ENCODE measurements around the gene ELOA. TPM values are rescaled to one million over a fixed set of nuclear protein-coding genes. Genes with fewer than 3 reads are reported as not detected.

The ELOA gene
- polyA plus RNA-seq, 2 of the 4 experiments (the other 2 are of a cell fraction): 16.4 to 18.4 TPM

DNA sequence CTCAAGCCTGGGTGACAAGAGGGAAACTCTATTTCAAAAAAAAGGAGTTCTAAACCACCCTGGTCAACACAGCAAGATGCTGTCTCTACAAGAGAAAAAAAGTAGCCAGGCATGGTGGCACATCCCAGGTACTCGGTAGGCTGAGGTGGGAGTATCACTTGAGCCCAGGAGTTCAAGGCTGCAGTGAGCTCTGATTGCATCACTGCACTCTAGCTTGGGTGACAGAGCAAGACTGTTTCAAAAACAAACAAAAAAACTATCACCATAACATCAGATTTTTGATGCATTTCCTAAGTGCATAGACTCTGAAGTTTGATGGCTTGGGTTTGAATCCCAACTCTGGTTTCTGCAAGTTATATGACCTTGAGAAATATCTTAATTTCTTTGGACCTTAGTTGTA, 9.6 kb downstream of the ELOA start:
- WGBS (ENCODE audit: missing lambda C conversion rate): 90% methylated on average over 1 of the region's 1 CpG

GRCh38 chr1:23756676-23757075, 13.4 kb downstream of the ELOA start:
- ChIA-PET CTCF (interaction anchor here (1.1 kb wide), 1 partner anchor 16 kb away, joined by 3 read pairs; no protein-coding TSS in a partner anchor), POLR2A (no interaction called here)
- DNase-seq (ENCODE audit: low read depth in 1 of 2, low spot score in 1 of 2) (no peak), FAIRE-seq (no peak), ATAC-seq (peak in 1 of 2 experiments; percentile 45; a peak in 1 of 6 replicates)
- Histone ChIP-seq H3K4me2 (no peak overlapping the region), H3K4me3 (no peak overlapping the region), H3K9me3 (no peaks in the 10 kb centered on the region), H3K4me1 (no peaks in the 10 kb centered on the region), H3K27ac (no peak overlapping the region)
- WGBS (ENCODE audit: missing lambda C conversion rate): 100% methylated on average over 1 of the region's 3 CpGs
- TF ChIP-seq FOSB (CRISPR knock-in tag; IDR thresholded peaks at IDR 0.05): no peak
- no peak for TF ChIP-seq FOSL2 (IDR thresholded peaks at IDR 0.05)
- TF ChIP-seq FOSL2 (CRISPR knock-in tag; IDR thresholded peaks at IDR 0.05): 0 out of 2 replicates have a peak, but pooled peaks have one; percentile 8
- TF ChIP-seq KDM1A (IDR thresholded peaks at IDR 0.05; ENCODE audit: low read depth): no peak

More for the DNA sequence above, 9.6 kb downstream of the ELOA start:
- no peak overlapping the region for H3K4me2 ChIP-seq
- ChIA-PET POLR2A (no interaction called here), CTCF (interaction anchor here (1.2 to 2.5 kb wide), 2 partner anchors 117 to 208 kb away, joined by 4 to 7 read pairs; no protein-coding TSS in a partner anchor)
- FAIRE-seq: no peak
- no peak overlapping the region for H3K4me3 ChIP-seq
- no peak overlapping the region for H3K27ac ChIP-seq
- no peak for DNase-seq (ENCODE audit: low read depth in 1 of 2, low spot score in 1 of 2)
- no peaks in the 10 kb centered on the region for H3K9me3 ChIP-seq
- no peak for ATAC-seq
- TF ChIP-seq CEBPB (IDR thresholded peaks at IDR 0.05): no peak
- H3K4me1 ChIP-seq: no peaks in the 10 kb centered on the region

DNA sequence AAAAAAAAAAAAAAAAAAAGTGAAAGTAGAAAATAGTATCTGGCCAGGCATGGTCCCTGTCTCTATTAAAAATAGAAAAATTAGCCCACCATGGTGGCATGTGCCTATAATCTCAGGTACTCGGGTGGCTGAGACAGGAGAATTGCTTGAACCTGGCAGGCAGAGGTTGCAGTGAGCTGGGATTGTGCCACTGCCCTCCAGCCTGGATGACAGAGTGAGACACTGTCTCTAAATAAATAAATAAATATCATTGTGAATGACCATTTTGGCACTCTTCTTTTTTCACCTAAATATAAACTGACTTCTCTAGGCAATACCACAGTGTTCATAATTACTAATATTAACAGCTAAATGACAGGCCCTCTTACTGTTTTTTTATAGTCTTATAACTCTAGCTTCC, 14.5 kb downstream of the ELOA start:
- Histone ChIP-seq H3K4me2 (no peak overlapping the region), H3K27ac (no peak overlapping the region), H3K9me3 (no peaks in the 10 kb centered on the region), H3K4me3 (no peak overlapping the region), H3K4me1 (no peaks in the 10 kb centered on the region)
- WGBS (ENCODE audit: missing lambda C conversion rate): 93% methylated on average over 1 of the region's 1 CpG
- ChIA-PET POLR2A (no interaction called here), CTCF (interaction anchor here (1.1 kb wide), 1 partner anchor 13 kb away, joined by 3 read pairs; no protein-coding TSS in a partner anchor)
- DNase-seq (ENCODE audit: low read depth in 1 of 2, low spot score in 1 of 2) (no peak), FAIRE-seq (no peak), ATAC-seq (no peak)
- TF ChIP-seq JUN (IDR thresholded peaks at IDR 0.05) (no peak), RCOR1 (IDR thresholded peaks at IDR 0.05; ENCODE audit: low read depth, low read length) (no peak), EHMT2 (IDR thresholded peaks at IDR 0.05; ENCODE audit: low read depth) (no peak), FOSL2 (IDR thresholded peaks at IDR 0.05) (no peak), FOSL2 (CRISPR knock-in tag; IDR thresholded peaks at IDR 0.05) (no peak), SREBF2 (IDR thresholded peaks at IDR 0.05) (no peak), ZNF302 (CRISPR knock-in tag; IDR thresholded peaks at IDR 0.05) (no peak), CHD4 (IDR thresholded peaks at IDR 0.05; ENCODE audit: borderline replicate concordance) (no peak), HOXB13 (CRISPR knock-in tag; IDR thresholded peaks at IDR 0.05; ENCODE audit: low read depth) (no peak)

DNA sequence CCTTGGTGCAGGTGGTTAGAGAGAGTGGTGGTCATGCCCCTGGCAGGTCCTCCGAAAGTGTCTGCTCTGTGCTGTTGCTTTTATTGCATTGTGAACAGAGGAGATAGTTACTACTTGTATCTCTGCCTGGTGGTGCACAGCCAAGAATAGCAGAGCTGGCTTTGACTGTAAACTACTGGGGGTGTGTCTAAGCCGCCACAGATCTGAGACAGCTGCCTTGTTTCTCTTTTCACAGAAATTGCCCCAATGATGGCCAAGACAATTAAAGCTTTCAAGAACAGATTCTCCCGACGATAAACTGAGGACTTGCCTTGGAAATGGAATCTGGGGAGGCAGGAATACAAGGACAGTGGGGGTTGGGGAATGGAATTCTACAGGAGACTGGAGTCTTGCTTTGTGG, 16.0 kb downstream of the ELOA start:
- Histone ChIP-seq H3K27ac (no peak overlapping the region), H3K4me2 (no peak overlapping the region), H3K4me3 (no peak overlapping the region), H3K4me1 (no peaks in the 10 kb centered on the region), H3K9me3 (no peaks in the 10 kb centered on the region)
- TF ChIP-seq HOXA7 (CRISPR knock-in tag; IDR thresholded peaks at IDR 0.05) (no peak), TFCP2L1 (CRISPR knock-in tag; IDR thresholded peaks at IDR 0.05) (no peak), RAD21 (conservative IDR thresholded peaks at IDR 0.05 in 1 of 2, IDR thresholded peaks at IDR 0.05 in 1 of 2) (no peak), FOSL2 (IDR thresholded peaks at IDR 0.05) (no peak), FOSL2 (CRISPR knock-in tag; IDR thresholded peaks at IDR 0.05) (no peak)
- TF ChIP-seq, protein P1, sequence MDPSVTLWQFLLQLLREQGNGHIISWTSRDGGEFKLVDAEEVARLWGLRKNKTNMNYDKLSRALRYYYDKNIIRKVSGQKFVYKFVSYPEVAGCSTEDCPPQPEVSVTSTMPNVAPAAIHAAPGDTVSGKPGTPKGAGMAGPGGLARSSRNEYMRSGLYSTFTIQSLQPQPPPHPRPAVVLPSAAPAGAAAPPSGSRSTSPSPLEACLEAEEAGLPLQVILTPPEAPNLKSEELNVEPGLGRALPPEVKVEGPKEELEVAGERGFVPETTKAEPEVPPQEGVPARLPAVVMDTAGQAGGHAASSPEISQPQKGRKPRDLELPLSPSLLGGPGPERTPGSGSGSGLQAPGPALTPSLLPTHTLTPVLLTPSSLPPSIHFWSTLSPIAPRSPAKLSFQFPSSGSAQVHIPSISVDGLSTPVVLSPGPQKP (IDR thresholded peaks at IDR 0.05; ENCODE audit: low read depth, low read length): no peak
- TF ChIP-seq, protein P2, sequence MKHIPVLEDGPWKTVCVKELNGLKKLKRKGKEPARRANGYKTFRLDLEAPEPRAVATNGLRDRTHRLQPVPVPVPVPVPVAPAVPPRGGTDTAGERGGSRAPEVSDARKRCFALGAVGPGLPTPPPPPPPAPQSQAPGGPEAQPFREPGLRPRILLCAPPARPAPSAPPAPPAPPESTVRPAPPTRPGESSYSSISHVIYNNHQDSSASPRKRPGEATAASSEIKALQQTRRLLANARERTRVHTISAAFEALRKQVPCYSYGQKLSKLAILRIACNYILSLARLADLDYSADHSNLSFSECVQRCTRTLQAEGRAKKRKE (CRISPR knock-in tag; IDR thresholded peaks at IDR 0.05; ENCODE audit: low read depth): no peak
- no peak for DNase-seq (ENCODE audit: low read depth in 1 of 2, low spot score in 1 of 2)
- no peak; a peak in 1 of 6 replicates for ATAC-seq
- 86% methylated on average over 4 of the region's 4 CpGs for WGBS (ENCODE audit: missing lambda C conversion rate)
- ChIA-PET CTCF (no interaction called here), POLR2A (no interaction called here)
- no peak for FAIRE-seq

Measured in A549 (cell line).